Uterus (tissue), 2 donors: ENCODE results near the gene ATL2.

Experiments used
- POLR2A ChIP-seq, 2 donors: fragments of 450-650 bp; IDR thresholded peaks; one replicate each; pipeline ENCODE4 v1.6.1; 2016; ENCODE audit warnings: antibody characterized with exemption in 2 of 2, mild to moderate bottlenecking in 1 of 2, moderate library complexity in 1 of 2
- TF ChIP-seq, protein P1 (sequence below), 4 experiments: fragments of 200-600 bp in 2 of 4; fragments of 450-650 bp in 2 of 4; sonication (generic) in 2 of 4; IDR thresholded peaks; one replicate each; pipeline ENCODE4 v1.5.1; 2016 to 2019; ENCODE audit warnings: antibody characterized with exemption in 4 of 4, mild to moderate bottlenecking in 2 of 4, moderate library complexity in 1 of 4

DNA sequence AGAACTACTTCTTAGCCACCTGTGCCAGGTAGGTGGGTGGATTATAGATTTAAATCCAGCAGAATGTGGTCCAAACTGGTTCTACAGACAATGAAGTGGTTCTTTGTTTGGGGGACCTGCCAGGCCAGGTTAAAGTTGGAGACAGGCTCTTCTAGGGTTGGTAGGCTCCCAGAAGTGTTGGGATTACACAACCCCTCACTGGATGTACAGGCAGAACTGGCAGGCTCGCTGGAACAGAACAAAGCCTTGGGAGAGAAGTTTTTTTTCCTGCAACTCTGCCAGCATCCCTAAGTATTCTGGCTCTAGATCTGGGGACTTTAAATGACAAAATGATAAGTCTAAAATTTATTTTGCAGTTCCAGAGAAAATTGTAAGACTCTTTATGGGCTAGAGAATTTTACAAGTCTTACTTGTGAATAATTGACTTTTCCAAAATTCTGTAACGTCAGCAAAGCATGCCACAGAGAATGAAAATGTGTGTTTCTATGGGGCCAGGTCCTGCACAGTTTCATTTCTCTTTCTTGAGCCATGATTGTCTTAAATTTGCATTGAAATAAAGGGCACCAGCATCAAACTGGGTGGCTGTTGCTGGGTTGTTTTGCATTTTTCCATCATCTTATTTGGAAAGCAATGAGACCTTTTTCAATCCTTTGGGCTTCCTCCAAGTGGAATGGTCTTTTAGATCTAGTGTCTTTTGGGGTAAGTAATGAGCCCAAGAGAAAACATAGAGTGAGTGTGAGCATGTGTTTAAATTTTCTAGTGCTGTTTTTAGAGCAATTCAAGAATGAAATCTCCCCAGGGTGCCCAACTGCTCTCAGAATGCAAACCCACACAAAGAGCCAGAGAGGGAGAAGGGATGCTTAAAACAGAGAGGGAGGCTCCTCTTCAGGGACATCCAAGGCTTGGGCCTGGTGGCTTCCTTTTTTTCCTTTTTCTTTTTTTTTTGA, 32.4 kb upstream of the ATL2 start:
- TF ChIP-seq, protein P1, sequence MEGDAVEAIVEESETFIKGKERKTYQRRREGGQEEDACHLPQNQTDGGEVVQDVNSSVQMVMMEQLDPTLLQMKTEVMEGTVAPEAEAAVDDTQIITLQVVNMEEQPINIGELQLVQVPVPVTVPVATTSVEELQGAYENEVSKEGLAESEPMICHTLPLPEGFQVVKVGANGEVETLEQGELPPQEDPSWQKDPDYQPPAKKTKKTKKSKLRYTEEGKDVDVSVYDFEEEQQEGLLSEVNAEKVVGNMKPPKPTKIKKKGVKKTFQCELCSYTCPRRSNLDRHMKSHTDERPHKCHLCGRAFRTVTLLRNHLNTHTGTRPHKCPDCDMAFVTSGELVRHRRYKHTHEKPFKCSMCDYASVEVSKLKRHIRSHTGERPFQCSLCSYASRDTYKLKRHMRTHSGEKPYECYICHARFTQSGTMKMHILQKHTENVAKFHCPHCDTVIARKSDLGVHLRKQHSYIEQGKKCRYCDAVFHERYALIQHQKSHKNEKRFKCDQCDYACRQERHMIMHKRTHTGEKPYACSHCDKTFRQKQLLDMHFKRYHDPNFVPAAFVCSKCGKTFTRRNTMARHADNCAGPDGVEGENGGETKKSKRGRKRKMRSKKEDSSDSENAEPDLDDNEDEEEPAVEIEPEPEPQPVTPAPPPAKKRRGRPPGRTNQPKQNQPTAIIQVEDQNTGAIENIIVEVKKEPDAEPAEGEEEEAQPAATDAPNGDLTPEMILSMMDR (IDR thresholded peaks at IDR 0.05) = no peak
- TF ChIP-seq POLR2A (IDR thresholded peaks at IDR 0.05) = no peak
